ENCODE results near the gene MFRP.
"Not testable (repeated sequence)": the region's sequence is repeated elsewhere in the genome, so short reads cannot be mapped to it uniquely, and the experiment has no call there.

Gene MFRP

GRCh38 chr11:119346605-119347004 lies at the start of gene MFRP:
TSS of gene MFRP (minus strand) at chr11:119346705. CDS start at chr11:119346513, 192 bp downstream.
- no peak for DNase-seq

DNA sequence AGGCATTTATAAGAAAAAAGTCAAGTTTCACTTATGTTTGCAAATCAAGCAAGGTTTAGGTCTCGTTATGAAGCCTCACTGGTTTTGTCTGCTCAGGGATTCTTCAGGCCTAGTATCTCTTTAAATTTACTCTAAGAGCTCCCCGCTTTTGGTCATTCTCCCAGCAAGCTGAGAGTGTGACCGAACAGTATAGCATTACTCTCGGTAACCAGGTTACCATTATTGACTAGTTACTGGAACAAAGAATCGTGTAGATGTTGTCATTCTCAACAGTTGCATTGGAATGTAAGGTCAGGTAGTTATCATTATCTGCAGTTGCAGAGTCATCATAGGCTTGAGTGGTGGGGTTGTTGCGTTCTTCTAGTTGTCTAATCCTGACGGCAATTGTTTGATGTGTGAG lies 44.8 kb upstream of the MFRP start:
- no peak for DNase-seq

GRCh38 chr11:119389611-119390254 lies 43.2 kb upstream of the MFRP start:
- DNase-seq: no peak

DNA sequence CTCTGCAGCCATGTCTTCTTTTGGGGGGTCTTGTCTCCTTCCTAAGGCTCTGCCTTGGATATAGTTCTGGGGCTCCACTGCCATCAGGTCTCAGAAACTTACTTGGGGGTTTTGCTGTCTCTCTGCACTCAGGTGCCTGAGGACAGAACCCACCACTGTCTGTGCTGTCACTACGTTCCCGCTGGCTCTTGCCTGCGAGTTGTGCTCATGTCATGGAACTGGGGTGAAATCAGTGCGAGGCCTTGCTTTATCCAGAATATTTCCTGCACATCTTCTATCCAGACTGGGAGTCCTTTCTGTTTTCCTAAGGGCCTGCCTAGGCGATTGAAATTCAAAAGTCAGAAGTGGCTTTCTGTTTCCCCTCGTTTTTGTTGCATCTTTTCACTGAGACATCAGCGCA lies 41.6 kb upstream of the MFRP start:
- DNase-seq: no peak

GRCh38 chr11:119384332-119384731 lies 37.8 kb upstream of the MFRP start:
- DNase-seq: no peak

DNA sequence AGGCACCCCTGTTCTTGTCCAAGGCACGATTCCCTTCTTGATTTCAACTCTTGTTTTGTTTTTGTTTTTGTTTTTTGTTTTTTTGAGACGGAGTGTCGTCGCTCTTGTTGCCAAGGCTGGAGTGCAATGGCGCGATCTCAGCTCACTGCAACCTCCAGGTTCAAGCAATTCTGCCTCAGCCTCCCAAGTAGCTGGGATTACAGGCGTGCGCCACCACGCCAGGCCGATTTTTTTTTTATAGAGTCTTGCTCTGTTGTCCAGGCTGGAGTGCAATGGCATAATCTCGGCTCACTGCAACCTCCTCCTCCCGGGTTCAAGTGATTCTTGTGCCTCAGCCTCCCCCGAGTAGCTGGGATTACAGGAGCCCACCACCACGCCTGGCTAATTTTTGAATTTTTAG lies 36.0 kb upstream of the MFRP start:
- not testable (repeated sequence) for DNase-seq

- no peak for DNase-seq
Observed at GRCh38 chr11:119382101-119382500, 35.6 kb upstream of the MFRP start.

- DNase-seq: peak; percentile 97
Observed at GRCh38 chr11:119381181-119381988, 34.9 kb upstream of the MFRP start, which contains the start of gene USP2. TSS of gene USP2 (minus strand) at chr11:119381690. CDS start at chr11:119373480, 8,210 bp downstream.

DNA sequence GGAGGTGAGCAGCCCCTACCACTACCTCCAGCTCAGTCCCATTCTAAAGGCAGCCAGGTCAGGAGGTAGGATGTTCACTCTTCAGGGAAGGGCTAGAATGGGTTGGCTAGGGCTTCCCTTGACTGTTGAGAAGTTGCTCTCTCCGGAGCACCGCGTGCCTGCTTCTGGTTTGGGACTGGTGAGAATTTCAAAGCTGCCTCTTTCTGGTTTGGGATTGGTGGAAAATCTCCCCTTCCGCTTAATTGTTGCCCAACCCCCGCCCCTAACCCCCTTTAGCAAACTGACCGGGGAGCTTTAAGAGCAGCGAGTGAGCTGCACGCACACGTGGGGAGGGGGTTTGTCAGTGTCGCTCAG lies 34.3 kb upstream of the MFRP start:
- DNase-seq: no peak

GRCh38 chr11:119380160-119380826 lies 33.8 kb upstream of the MFRP start:
- DNase-seq: no peak

DNA sequence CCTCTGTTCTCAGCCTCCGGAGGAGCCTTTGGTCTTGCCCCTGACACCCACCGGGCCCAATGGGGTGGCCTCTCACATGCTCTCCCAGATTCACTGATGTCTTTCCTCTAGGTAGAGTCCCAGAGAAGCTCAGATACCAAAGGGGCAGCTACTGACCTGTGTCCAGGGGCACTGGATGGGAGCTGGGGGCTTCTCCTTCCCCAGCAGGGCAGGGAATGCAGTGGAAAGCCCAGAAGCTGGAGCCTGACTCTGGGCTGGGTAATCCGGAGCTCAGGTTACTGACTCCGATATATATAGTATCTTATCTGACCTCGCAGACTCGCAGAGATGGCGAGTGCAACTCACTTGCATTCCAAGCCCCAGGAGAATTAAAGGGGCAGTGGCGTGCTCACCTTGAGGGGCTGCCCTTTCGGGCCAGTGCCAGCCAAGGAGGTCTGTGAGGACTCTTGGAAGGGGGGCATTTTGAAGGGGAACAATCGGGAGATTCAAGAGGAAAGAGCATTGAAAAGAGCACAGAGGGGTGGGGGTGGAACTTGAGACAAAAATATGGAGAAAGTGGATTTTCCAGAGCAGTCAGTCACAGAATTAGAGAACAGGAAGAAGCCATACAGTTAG lies 32.5 kb upstream of the MFRP start:
- no peak for DNase-seq

DNA sequence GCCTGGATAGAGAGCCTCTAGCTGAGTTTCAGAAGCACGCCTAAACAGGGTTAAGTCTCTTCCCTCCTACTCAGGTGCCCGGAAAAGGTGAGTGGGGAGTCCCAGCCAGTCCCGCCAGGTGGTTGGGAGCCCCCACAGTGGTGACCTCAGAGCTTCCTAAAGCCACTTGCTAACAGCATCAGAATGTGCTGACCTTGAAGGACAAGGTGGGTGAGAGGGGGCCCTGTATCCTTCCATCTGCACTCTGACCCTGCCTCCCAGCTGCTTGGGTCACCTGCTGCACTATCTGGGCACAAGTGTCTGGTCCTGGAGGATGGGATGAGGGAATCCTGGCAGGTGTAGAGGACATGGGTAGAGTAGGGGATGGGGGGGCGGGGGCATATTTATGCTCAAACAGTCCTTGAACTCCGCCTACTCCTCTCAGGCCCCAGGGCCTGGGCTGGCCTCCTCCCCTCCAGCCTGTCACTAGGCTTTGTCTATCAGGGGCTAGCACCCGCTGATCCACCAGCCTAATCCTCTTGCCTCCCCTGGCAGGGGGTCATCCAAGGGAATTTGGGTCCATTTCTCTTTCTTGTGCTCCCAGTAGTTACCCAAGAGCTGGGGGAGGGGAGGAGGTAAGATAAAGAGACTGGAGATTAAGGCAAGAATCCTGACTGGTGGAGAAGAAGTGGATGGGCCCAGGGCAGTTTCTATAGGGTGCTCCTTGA lies 31.6 kb upstream of the MFRP start:
- no peak for DNase-seq

- DNase-seq: no peak
Observed at GRCh38 chr11:119377112-119377901, 30.8 kb upstream of the MFRP start.

DNA sequence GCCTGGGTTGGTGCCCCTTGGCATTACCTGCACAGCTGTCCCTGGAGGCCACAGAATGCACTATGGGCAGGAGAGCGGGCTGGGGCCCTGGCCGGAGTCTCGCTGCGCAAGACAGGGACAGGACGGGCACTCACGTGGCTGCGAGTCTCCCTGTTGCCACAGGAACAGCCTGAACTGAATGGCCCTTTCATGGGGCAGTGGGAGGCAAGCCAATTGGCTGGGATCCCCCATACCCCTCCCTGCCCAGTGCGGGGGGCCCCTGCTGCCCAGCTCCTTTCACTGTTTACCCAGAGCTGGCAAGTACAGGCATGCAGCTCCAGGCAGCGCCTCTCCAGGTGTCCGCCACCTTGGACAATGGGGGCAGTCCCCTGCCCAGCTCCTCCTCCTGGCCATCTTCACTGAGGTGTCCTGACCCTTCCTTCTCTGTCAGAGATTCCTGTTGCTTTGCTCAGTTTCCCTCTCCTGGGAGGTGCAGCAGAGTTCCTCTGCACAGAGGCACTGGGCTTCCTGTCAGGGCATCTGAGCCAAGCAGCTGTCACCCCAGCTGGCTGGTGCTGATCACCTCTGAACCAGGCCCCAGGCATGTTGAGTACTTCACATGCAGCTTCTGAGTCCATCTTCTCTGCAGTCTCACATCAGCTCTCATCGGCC lies 29.8 kb upstream of the MFRP start:
- no peak for DNase-seq

DNA sequence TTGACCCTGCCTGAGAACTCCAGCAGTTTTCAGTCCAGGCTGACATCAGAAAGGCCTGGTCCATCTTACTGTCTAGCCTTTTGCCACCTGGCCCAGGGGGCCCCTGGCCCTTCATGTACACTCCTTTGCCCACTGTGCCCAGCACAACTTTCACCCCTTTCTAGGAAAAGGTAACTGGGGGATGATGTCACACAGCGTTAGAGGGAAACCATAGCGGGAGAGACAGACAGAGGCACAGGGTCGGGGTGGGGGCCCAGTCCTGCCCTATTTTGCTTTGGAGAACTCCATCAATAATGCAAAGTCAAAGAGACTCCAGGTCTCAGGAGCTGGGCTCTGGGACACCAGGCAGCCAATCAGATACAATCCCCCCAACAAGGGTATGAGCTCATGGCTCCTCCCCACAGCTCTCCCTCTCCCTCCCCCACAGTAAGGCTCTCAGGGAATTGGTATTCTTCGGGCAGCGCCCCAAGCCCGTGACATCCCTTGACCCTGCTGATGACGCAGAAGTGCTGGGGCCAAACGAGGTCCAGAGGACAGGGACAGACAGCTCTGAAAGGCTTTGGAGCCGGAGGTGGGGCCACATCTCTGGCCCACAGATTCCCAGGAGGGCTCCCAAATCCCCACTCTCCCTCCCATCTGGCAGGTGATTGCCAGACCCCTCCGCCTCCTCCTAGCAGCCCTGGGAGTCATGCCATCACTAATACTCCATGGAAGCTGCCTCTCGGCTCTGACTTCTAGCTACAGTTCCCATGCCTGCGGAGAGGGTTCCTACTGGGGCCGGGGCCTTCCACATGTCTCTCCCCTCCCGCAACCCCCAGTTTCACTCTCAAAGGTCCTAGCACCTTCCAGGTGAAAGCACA lies 29.1 kb upstream of the MFRP start:
- no peak for DNase-seq

- DNase-seq: no peak
Observed at GRCh38 chr11:119374632-119375336, 28.3 kb upstream of the MFRP start.

GRCh38 chr11:119373921-119374631 lies 27.6 kb upstream of the MFRP start:
- DNase-seq: peak; percentile 78

GRCh38 chr11:119373059-119373920 lies 26.8 kb upstream of the MFRP start:
- no peak for DNase-seq
